Gastrocnemius medialis (tissue), 4 donors: ENCODE results near the gene WEE1.

Source experiments
- POLR2A ChIP-seq, 2 donors: fragments of 450-650 bp; IDR thresholded peaks; one replicate each; pipeline ENCODE4 v1.6.1; 2017; ENCODE audit warnings: antibody characterized with exemption in 2 of 2, mild to moderate bottlenecking in 2 of 2, moderate library complexity in 2 of 2
- TF ChIP-seq, protein P1 (sequence below), 5 experiments: fragments of 450-650 bp in 3 of 5; fragments of 200-600 bp in 2 of 5; sonication (generic) in 2 of 5; IDR thresholded peaks in 4 of 5; conservative IDR thresholded peaks in 1 of 5; 1 replicate in 4 of 5; 2 replicates in 1 of 5; pipeline ENCODE4 v1.5.1; 2016 to 2019; ENCODE audit warnings: antibody characterized with exemption in 5 of 5, mild to moderate bottlenecking in 3 of 5, moderate library complexity in 3 of 5

DNA sequence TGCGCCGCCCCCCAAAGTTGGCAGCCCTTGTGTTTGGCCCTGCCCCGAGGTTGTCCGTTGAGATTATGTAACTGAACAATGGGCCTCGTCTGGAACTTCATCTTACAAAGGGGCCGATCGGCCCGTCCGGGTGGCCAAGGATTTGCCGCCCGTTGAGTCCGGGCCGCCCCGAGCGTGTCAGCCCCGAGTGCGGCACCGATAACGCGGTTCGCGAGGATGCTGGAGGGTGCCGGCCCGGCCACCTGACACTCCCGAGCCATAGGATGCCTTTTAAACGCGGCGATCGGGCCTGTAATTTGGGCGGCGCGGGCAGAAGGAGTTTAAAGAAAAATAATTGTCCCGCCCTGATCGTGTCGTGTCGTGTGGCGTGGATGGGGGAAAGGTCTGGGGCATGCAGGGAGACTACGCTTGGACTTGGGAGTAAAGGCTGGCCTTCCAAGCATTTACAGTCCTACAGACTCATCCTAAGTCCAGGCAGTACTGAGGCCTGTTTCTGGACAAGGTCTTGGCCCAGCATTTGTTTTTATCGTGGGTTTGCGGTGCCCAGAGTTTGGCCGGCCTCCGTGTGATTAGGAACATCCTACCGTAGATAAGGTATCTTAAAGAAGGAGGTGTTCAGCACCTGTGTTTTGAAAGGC, 1.3 kb downstream of the WEE1 start:
- TF ChIP-seq, protein P1, sequence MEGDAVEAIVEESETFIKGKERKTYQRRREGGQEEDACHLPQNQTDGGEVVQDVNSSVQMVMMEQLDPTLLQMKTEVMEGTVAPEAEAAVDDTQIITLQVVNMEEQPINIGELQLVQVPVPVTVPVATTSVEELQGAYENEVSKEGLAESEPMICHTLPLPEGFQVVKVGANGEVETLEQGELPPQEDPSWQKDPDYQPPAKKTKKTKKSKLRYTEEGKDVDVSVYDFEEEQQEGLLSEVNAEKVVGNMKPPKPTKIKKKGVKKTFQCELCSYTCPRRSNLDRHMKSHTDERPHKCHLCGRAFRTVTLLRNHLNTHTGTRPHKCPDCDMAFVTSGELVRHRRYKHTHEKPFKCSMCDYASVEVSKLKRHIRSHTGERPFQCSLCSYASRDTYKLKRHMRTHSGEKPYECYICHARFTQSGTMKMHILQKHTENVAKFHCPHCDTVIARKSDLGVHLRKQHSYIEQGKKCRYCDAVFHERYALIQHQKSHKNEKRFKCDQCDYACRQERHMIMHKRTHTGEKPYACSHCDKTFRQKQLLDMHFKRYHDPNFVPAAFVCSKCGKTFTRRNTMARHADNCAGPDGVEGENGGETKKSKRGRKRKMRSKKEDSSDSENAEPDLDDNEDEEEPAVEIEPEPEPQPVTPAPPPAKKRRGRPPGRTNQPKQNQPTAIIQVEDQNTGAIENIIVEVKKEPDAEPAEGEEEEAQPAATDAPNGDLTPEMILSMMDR (IDR thresholded peaks at IDR 0.05 in 4 of 5, conservative IDR thresholded peaks at IDR 0.05 in 1 of 5) = no peak
- TF ChIP-seq POLR2A (IDR thresholded peaks at IDR 0.05) = no peak
